MM.1S (cell line): Measurements from ENCODE around the gene SUSD3.

Experiments
- DNase-seq: peaks from one replicate; pipeline ENCODE4 v3.0.0-alpha.2; 2015
- H2AFZ ChIP-seq: fragments of 300-600 bp; sonication (generic); 2 replicates; pipeline ENCODE4 v1.6.0; 2016; ENCODE audit warnings: antibody characterized with exemption, low read length
- H3F3A ChIP-seq: fragments of 300-600 bp; sonication (generic); 2 replicates; pipeline ENCODE4 v1.6.1; 2016; ENCODE audit warnings: mild to moderate bottlenecking, antibody characterized with exemption, low read length, moderate library complexity, mixed read lengths; ENCODE audit not compliant: insufficient read depth
- H3K27ac ChIP-seq: fragments of 300-600 bp; sonication (generic); 2 replicates; pipeline ENCODE4 v1.5.1; 2016; ENCODE audit warnings: mild to moderate bottlenecking, low read length
- H3K27me3 ChIP-seq: fragments of 300-600 bp; sonication (generic); replicated peaks from 2 replicates; pipeline ENCODE4 v1.6.0; 2016; ENCODE audit warnings: low read length; ENCODE audit not compliant: insufficient read depth
- H3K36me3 ChIP-seq: fragments of 300-600 bp; sonication (generic); replicated peaks from 2 replicates; pipeline ENCODE4 v1.6.1; 2016; ENCODE audit warnings: mild to moderate bottlenecking, low read length, mixed read lengths; ENCODE audit not compliant: insufficient read depth
- H3K4me1 ChIP-seq: fragments of 300-600 bp; sonication (generic); 2 replicates; pipeline ENCODE4 v1.6.1; 2016; ENCODE audit warnings: low read length, mixed read lengths
- H3K4me2 ChIP-seq: fragments of 300-600 bp; sonication (generic); 2 replicates; pipeline ENCODE4 v1.6.0; 2016; ENCODE audit warnings: low read depth, low read length
- H3K4me3 ChIP-seq: fragments of 300-600 bp; sonication (generic); 2 replicates; pipeline ENCODE4 v1.5.1; 2016; ENCODE audit warnings: low read length, mixed read lengths
- H3K79me2 ChIP-seq: fragments of 300-600 bp; sonication (generic); 2 replicates; pipeline ENCODE4 v1.6.1; 2016; ENCODE audit warnings: mixed run types, low read length, mixed read lengths
- H3K9ac ChIP-seq: fragments of 300-600 bp; sonication (generic); 2 replicates; pipeline ENCODE4 v1.6.1; 2016; ENCODE audit warnings: low read length, mixed read lengths
- H3K9me2 ChIP-seq: fragments of 300-600 bp; sonication (generic); replicated peaks from 2 replicates; pipeline ENCODE4 v1.6.1; 2016; ENCODE audit warnings: mild to moderate bottlenecking, low read length, mixed read lengths; ENCODE audit not compliant: insufficient read depth
- H3K9me3 ChIP-seq: fragments of 300-600 bp; sonication (generic); replicated peaks from 2 replicates; pipeline ENCODE4 v1.6.1; 2016; ENCODE audit warnings: mild to moderate bottlenecking, low read length, mixed read lengths; ENCODE audit not compliant: insufficient read depth
- H4K20me1 ChIP-seq: fragments of 300-600 bp; sonication (generic); 2 replicates; pipeline ENCODE4 v1.6.1; 2016; ENCODE audit warnings: mild to moderate bottlenecking, low read length, moderate library complexity, mixed read lengths; ENCODE audit not compliant: insufficient read depth
- EZH2 ChIP-seq: fragments of 300-600 bp; sonication (generic); optimal IDR thresholded peaks from 2 replicates; pipeline ENCODE3; 2017; ENCODE audit warnings: low read depth, mild to moderate bottlenecking, antibody characterized with exemption, low read length, mixed read lengths
- EZH2phosphoT487 ChIP-seq: fragments of 300-600 bp; sonication (generic); IDR thresholded peaks from 2 replicates; pipeline ENCODE4 v1.6.1; 2018; ENCODE audit warnings: antibody characterized with exemption, low read length
- TF ChIP-seq, protein P1 (sequence below): fragments of 300-600 bp; sonication (generic); IDR thresholded peaks from 2 replicates; pipeline ENCODE4 v1.5.1; 2016; ENCODE audit warnings: antibody characterized with exemption, low read length, mixed read lengths

Gene SUSD3

DNA sequence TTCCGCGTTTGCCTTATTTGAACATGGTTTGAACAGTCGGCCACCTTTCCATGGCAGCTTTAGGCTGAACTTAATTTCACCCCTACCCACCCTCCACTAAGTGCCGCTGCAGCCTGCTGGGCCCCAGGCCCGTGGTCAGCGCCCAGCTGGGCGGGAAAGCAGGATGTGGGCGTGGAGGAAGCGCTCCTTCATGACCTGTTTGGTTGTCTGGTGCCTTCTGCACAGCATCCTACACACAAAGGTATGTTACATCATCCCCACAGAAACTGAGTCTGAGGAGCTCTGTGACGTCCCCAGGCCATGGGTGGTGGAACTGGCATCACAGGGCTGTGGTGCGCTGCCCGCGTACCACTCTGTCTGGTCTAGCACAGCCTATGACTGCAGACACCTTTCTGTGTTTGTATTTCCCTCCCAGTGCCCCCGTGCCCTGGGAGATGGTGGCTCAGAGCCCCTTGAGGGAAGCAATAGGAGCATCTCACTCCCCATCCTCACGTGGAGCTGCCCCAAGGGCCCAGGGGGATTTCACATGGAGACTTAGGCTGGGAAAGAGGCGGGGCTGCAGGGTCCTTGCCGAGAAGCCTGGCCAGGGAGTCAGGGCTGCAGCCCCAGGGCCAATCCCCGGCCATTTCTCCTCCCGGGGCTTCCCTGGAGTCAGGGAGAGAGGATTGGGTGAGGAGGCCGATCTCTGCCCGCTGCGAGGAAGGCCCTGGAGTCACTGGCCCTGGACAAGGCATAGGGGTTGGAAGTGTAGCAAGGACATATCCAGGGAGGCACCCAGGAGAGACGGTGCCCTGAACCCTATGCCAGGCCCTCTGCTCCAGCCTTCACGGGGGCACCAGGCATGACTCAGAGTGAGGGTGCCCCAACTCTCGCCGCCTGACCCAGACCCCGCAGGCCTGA, 37.5 kb upstream of the SUSD3 start:
- no peaks in the 10 kb centered on the region for H3K9me3 ChIP-seq
- H3K9ac ChIP-seq, result no peak overlapping the region
- H2AFZ ChIP-seq, result no peak overlapping the region
- H4K20me1 ChIP-seq, result no peaks in the 10 kb centered on the region
- DNase-seq, result no peak
- H3K36me3 ChIP-seq, result no peaks in the 10 kb centered on the region
- no peaks in the 10 kb centered on the region for H3K9me2 ChIP-seq
- H3K79me2 ChIP-seq, result no peaks in the 10 kb centered on the region
- H3K27ac ChIP-seq, result no peak overlapping the region
- no peak overlapping the region for H3K4me2 ChIP-seq
- H3K4me3 ChIP-seq, result no peak overlapping the region
- H3K27me3 ChIP-seq, result no peaks in the 10 kb centered on the region
- no peaks in the 10 kb centered on the region for H3K4me1 ChIP-seq
- TF ChIP-seq EZH2 (no peak), EZH2phosphoT487 (no peak)
- TF ChIP-seq, protein P1, sequence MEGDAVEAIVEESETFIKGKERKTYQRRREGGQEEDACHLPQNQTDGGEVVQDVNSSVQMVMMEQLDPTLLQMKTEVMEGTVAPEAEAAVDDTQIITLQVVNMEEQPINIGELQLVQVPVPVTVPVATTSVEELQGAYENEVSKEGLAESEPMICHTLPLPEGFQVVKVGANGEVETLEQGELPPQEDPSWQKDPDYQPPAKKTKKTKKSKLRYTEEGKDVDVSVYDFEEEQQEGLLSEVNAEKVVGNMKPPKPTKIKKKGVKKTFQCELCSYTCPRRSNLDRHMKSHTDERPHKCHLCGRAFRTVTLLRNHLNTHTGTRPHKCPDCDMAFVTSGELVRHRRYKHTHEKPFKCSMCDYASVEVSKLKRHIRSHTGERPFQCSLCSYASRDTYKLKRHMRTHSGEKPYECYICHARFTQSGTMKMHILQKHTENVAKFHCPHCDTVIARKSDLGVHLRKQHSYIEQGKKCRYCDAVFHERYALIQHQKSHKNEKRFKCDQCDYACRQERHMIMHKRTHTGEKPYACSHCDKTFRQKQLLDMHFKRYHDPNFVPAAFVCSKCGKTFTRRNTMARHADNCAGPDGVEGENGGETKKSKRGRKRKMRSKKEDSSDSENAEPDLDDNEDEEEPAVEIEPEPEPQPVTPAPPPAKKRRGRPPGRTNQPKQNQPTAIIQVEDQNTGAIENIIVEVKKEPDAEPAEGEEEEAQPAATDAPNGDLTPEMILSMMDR, result no peak
- H3F3A ChIP-seq, result no peaks in the 10 kb centered on the region

DNA sequence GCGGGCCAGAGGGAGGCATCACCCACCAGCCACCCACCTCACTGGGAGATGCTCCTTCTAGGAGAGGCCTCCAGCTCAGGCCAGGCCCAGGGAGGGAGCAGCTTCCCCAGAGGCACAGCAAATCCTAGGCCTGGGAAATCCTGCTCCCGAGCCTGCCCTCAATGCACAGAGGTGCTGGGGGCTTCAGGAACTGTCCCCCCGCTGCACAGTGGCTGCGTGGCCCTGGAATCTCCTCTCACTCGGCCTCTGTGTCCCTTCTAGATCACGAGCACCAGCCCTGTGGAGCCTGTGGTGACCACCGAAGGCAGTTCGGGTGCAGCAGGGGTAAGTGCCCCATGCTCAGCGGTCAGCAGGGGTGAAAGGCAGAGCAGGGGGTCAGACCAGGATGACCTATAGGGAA, 36.4 kb upstream of the SUSD3 start:
- Histone ChIP-seq H3F3A (no peaks in the 10 kb centered on the region), H3K36me3 (no peaks in the 10 kb centered on the region), H3K9me3 (no peaks in the 10 kb centered on the region), H3K9ac (no peak overlapping the region), H3K27ac (no peak overlapping the region), H3K4me1 (no peaks in the 10 kb centered on the region), H4K20me1 (no peaks in the 10 kb centered on the region), H3K79me2 (no peaks in the 10 kb centered on the region), H3K27me3 (no peaks in the 10 kb centered on the region), H3K4me2 (no peak overlapping the region), H2AFZ (no peak overlapping the region), H3K9me2 (no peaks in the 10 kb centered on the region), H3K4me3 (no peak overlapping the region)
- DNase-seq, result no peak
- TF ChIP-seq, protein P1, result no peak
- TF ChIP-seq EZH2phosphoT487 (no peak), EZH2 (no peak)

DNA sequence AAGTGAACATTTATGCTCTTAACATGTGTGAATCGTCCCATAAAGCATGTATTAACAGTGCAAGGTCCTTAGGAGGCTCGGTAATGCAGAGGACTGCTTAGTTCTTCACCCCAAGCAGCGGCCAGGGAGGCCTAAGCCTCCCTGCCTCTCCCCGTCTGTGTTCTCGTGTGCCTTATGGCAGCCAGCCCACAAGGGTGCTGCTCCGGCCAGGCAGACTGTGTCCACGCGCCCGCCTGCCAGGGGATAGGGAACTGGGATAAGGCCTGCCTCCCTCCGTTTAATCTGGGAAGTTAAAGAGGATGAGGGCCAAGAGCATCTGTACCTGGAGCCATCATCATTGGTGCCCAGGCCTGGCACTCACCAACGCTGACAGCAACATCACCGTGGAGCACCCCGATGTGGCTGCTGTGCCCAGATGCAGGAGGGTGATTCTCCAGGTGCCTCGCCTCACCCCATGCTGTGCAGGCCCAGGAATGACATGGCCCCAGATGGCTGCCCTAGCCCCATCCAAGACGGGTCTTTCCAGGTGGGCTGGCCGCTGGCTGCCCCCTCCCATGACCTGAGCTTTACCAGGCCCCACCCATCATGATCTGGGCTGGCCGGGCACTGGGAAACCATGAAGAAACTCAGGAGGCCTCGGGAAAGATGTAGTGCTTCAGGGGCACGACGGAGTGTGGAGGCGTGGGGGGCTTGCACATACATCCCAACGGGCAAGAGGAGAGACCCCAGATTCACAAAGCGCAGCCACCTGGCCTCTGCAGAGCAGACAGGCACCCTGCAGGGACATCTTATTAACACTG, 35.6 kb upstream of the SUSD3 start:
- H3K27ac ChIP-seq, result no peak overlapping the region
- H3K4me3 ChIP-seq, result no peak overlapping the region
- no peaks in the 10 kb centered on the region for H4K20me1 ChIP-seq
- no peak for TF ChIP-seq EZH2phosphoT487
- TF ChIP-seq, protein P1, result no peak
- no peak for TF ChIP-seq EZH2
- H2AFZ ChIP-seq, result no peak overlapping the region
- H3F3A ChIP-seq, result no peaks in the 10 kb centered on the region
- no peaks in the 10 kb centered on the region for H3K4me1 ChIP-seq
- no peak overlapping the region for H3K9ac ChIP-seq
- DNase-seq, result no peak
- H3K79me2 ChIP-seq, result no peaks in the 10 kb centered on the region
- no peaks in the 10 kb centered on the region for H3K36me3 ChIP-seq
- H3K9me3 ChIP-seq, result no peaks in the 10 kb centered on the region
- no peaks in the 10 kb centered on the region for H3K27me3 ChIP-seq
- no peak overlapping the region for H3K4me2 ChIP-seq
- H3K9me2 ChIP-seq, result no peaks in the 10 kb centered on the region
